ENCODE measurements around the gene C6orf120.

GRCh38 chr6:169684056-169684455 lies 17.9 kb upstream of the C6orf120 start:
- TF ChIP-seq CBFB (CRISPR knock-in tag; IDR thresholded peaks at IDR 0.05) (no peak), ZNF747 (CRISPR knock-in tag; IDR thresholded peaks at IDR 0.05; ENCODE audit: borderline replicate concordance) (no peak)
- TF ChIP-seq, protein P1, sequence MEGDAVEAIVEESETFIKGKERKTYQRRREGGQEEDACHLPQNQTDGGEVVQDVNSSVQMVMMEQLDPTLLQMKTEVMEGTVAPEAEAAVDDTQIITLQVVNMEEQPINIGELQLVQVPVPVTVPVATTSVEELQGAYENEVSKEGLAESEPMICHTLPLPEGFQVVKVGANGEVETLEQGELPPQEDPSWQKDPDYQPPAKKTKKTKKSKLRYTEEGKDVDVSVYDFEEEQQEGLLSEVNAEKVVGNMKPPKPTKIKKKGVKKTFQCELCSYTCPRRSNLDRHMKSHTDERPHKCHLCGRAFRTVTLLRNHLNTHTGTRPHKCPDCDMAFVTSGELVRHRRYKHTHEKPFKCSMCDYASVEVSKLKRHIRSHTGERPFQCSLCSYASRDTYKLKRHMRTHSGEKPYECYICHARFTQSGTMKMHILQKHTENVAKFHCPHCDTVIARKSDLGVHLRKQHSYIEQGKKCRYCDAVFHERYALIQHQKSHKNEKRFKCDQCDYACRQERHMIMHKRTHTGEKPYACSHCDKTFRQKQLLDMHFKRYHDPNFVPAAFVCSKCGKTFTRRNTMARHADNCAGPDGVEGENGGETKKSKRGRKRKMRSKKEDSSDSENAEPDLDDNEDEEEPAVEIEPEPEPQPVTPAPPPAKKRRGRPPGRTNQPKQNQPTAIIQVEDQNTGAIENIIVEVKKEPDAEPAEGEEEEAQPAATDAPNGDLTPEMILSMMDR (CRISPR knock-in tag; IDR thresholded peaks at IDR 0.05) = no peak
